Bronchial epithelial cell (primary cell): ENCODE data around the gene FSIP1. TPM values are rescaled to one million over a fixed set of nuclear protein-coding genes. Genes with fewer than 3 reads are reported as not detected.
A peak's percentile ranks its signal among the peaks of the same experiment; 100 is the strongest.

Experiments
- DNase-seq: peaks from one replicate; pipeline ENCODE4 v3.0.0-alpha.2; 2010; ENCODE audit warnings: low read depth
- FAIRE-seq: peaks from 2 replicates; lab custom pipeline; 2011; peaks lifted over from hg19 to GRCh38; lab: Jason Lieb, UNC
- H3K27me3 ChIP-seq: 2 replicates; pipeline ENCODE4 v1.5.1; 2011; ENCODE audit warnings: low read length; ENCODE audit not compliant: control insufficient read depth, insufficient read depth
- H3K36me3 ChIP-seq: 2 replicates; pipeline ENCODE4 v1.5.1; 2011; ENCODE audit warnings: low read length; ENCODE audit not compliant: control insufficient read depth, insufficient read depth
- H3K4me3 ChIP-seq: 2 replicates; pipeline ENCODE4 v1.5.1; 2011; ENCODE audit warnings: mild to moderate bottlenecking, low read depth, low read length, control low read depth
- total RNA-seq: library from RNA; depleted of rRNA; stranded (reverse); fragments of >200 nt; gene quantifications from 2 replicates; pipeline ENCODE4 v1.2.1, GENCODE V29; 2014
- TF ChIP-seq, protein P1 (sequence below): IDR thresholded peaks from 2 replicates; pipeline ENCODE4 v1.5.1; 2011; ENCODE audit warnings: mild to moderate bottlenecking, moderate library complexity, low read length, control low read depth, inconsistent platforms; ENCODE audit not compliant: insufficient read depth, severe bottlenecking

FSIP1 gene
- total RNA-seq, 1 donor from 2014 or later = 9.5 TPM

DNA sequence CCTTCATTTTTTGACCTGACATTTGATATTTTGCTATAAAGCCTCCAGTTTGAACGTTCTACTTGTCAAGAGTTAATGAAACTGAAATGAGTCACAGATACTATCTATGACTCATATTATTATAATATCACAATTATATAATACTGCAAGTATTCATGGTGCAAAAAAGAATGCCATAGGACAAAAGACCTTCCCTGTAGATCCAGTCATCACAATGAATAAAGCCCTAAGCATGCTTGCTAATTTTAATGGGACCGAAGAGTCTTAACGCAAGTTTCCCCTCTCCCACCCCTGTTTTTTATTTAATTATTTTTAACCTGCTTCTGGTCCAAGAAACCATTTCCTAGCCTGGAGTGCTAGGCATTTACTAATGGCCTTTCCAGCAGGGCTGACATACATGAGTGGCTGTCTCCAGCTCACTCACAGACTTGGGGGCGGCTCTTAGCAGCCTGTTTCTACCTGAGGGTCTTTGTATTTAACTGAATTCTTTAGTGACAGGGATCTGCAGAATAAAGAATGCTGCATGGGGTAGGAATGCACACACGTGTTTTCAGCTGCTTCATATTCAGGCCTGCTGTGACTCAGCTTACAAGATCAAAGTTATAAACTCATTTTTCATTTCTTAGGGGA lies 140.5 kb downstream of the FSIP1 start:
- DNase-seq = peak; percentile 94
- Histone ChIP-seq H3K27me3 (no peaks in the 10 kb centered on the region), H3K4me3 (no peak overlapping the region), H3K36me3 (no peaks in the 10 kb centered on the region)
- no peak for FAIRE-seq
- TF ChIP-seq, protein P1, sequence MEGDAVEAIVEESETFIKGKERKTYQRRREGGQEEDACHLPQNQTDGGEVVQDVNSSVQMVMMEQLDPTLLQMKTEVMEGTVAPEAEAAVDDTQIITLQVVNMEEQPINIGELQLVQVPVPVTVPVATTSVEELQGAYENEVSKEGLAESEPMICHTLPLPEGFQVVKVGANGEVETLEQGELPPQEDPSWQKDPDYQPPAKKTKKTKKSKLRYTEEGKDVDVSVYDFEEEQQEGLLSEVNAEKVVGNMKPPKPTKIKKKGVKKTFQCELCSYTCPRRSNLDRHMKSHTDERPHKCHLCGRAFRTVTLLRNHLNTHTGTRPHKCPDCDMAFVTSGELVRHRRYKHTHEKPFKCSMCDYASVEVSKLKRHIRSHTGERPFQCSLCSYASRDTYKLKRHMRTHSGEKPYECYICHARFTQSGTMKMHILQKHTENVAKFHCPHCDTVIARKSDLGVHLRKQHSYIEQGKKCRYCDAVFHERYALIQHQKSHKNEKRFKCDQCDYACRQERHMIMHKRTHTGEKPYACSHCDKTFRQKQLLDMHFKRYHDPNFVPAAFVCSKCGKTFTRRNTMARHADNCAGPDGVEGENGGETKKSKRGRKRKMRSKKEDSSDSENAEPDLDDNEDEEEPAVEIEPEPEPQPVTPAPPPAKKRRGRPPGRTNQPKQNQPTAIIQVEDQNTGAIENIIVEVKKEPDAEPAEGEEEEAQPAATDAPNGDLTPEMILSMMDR = no peak

DNA sequence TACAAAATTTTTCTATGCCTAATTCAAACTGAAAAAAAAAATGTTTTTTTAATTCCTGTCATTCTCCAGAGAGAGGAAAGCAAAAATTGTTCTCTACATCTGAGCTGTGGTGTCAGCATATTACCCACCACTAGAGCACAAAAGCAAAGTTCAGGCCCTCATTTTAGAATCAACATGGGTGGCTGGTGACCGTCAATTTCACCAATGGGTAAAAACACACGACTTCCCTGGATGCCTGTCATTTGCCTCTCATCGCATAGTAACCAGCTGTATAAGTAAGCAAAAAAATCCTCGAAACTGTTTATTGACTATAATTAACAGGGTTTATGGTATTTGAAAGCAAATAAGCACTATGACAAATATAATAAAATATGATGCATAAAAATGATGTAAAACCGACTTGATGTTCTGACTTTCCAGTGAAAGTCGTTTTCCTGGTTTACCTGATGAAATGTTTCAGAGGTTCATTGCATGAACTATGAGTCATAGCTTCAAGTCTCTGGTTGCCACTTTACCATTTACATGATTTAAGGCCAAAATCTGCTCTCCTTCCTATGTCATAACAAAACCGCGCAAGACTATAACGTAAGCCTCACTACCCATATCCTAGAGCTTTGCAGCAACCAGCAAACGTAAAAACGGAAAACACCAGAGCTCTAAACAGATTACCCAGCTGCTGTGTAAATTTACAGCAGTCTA lies 141.3 kb downstream of the FSIP1 start:
- H3K27me3 ChIP-seq = no peaks in the 10 kb centered on the region
- no peak for FAIRE-seq
- DNase-seq = peak; percentile 89
- H3K4me3 ChIP-seq = no peak overlapping the region
- H3K36me3 ChIP-seq = no peaks in the 10 kb centered on the region
- TF ChIP-seq, protein P1 = no peak

DNA sequence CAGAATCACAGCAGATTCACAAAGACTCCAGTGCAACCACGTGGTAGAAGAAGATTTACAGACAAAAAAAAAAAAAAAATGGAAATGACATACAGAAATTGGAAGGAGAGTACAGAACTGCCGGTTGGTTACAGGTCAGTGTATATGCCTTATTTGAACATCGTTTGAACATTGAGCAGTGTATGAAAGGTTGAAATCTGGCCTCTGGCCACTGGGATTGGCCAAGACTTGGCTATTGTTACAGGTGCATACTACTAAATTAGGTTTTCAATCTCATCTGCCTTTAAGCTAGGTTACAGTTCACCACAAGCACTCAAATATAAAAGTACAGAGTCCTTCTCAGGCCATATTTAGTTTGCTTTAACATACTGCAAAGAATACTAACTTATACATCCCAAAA lies 142.0 kb downstream of the FSIP1 start:
- FAIRE-seq = no peak
- Histone ChIP-seq H3K27me3 (no peaks in the 10 kb centered on the region), H3K36me3 (no peaks in the 10 kb centered on the region), H3K4me3 (no peak overlapping the region)
- no peak for DNase-seq
- TF ChIP-seq, protein P1 = no peak

DNA sequence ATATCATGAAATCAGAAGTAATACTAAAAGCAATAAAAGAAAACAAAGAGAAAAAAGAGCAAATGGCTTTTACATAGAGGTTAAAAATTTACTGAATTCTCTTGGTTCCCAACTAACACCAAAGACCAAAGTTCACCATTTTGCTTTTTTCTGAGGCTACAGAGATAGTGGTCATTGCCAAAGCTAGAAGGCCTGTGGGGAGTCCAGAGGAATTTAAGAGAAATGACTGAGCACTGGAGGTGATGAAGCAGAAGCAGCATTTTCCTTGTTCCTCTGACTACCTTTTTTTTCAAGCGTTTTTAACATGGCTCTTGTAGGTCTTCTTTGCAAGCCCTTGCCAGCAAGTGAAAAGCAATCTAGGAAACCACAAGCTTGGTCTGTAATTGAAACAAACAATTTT lies 143.6 kb downstream of the FSIP1 start:
- no peaks in the 10 kb centered on the region for H3K27me3 ChIP-seq
- H3K36me3 ChIP-seq = no peaks in the 10 kb centered on the region
- H3K4me3 ChIP-seq = no peak overlapping the region
- DNase-seq (no peak), FAIRE-seq (no peak)
- TF ChIP-seq, protein P1 = no peak

DNA sequence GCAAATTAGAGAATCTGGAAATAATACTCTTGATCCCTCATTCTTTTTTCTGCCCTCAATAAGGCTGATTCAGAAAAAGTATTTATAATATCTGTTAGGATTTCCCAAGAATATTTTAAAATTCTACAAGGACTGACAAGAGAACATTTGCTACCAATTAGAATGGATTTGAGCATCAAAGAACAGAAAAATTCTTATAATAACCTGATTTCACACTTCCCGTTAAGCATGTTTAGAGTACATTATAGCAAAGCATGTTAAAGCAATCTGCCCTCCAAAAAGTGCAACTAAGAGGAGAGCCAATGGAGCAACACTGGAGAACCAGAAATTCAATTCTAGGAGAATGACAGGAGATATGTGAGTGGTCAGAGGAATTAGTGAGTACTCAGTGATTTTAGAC lies 144.6 kb downstream of the FSIP1 start:
- no peak for FAIRE-seq
- DNase-seq = no peak
- Histone ChIP-seq H3K4me3 (no peak overlapping the region), H3K27me3 (no peaks in the 10 kb centered on the region), H3K36me3 (no peaks in the 10 kb centered on the region)
- TF ChIP-seq, protein P1 = no peak
